Bronchial epithelial cell (primary cell): Measurements from ENCODE around the gene RAB19. TPM values are rescaled to one million over a fixed set of nuclear protein-coding genes. Genes with fewer than 3 reads are reported as not detected.

Experiments
- DNase-seq: peaks from one replicate; pipeline ENCODE4 v3.0.0-alpha.2; 2010; ENCODE audit warnings: low read depth
- FAIRE-seq: peaks from 2 replicates; lab custom pipeline; 2011; peaks lifted over from hg19 to GRCh38; lab: Jason Lieb, UNC
- H3K27me3 ChIP-seq: 2 replicates; pipeline ENCODE4 v1.5.1; 2011; ENCODE audit warnings: low read length; ENCODE audit not compliant: control insufficient read depth, insufficient read depth
- H3K36me3 ChIP-seq: 2 replicates; pipeline ENCODE4 v1.5.1; 2011; ENCODE audit warnings: low read length; ENCODE audit not compliant: control insufficient read depth, insufficient read depth
- H3K4me3 ChIP-seq: 2 replicates; pipeline ENCODE4 v1.5.1; 2011; ENCODE audit warnings: mild to moderate bottlenecking, low read depth, low read length, control low read depth
- total RNA-seq: library from RNA; depleted of rRNA; stranded (reverse); fragments of >200 nt; gene quantifications from 2 replicates; pipeline ENCODE4 v1.2.1, GENCODE V29; 2014
- TF ChIP-seq, protein P1 (sequence below): IDR thresholded peaks from 2 replicates; pipeline ENCODE4 v1.5.1; 2011; ENCODE audit warnings: mild to moderate bottlenecking, moderate library complexity, low read length, control low read depth, inconsistent platforms; ENCODE audit not compliant: insufficient read depth, severe bottlenecking

The RAB19 gene
- total RNA-seq, 1 donor from 2014 or later: not detected

DNA sequence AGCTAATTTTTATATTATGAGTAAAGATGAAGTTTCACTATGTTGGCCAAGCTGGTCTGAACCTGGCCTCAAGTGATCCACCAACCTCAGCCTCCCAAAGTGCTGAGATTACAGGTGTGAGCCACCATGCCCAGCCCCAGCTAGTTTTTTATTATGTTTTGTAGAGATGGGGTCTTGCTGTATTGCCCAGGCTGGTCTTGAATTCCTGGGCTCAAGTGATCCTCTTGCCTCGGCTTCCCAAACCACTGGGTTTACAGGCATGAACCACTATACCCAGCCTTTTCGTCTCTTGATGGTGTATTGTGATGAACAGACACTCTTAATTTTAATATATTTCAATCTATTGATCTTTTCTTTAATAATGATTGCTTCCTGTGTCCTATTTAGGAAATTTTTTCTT lies 17.7 kb downstream of the RAB19 start:
- H3K36me3 ChIP-seq: no peaks in the 10 kb centered on the region
- TF ChIP-seq, protein P1, sequence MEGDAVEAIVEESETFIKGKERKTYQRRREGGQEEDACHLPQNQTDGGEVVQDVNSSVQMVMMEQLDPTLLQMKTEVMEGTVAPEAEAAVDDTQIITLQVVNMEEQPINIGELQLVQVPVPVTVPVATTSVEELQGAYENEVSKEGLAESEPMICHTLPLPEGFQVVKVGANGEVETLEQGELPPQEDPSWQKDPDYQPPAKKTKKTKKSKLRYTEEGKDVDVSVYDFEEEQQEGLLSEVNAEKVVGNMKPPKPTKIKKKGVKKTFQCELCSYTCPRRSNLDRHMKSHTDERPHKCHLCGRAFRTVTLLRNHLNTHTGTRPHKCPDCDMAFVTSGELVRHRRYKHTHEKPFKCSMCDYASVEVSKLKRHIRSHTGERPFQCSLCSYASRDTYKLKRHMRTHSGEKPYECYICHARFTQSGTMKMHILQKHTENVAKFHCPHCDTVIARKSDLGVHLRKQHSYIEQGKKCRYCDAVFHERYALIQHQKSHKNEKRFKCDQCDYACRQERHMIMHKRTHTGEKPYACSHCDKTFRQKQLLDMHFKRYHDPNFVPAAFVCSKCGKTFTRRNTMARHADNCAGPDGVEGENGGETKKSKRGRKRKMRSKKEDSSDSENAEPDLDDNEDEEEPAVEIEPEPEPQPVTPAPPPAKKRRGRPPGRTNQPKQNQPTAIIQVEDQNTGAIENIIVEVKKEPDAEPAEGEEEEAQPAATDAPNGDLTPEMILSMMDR: no peak
- FAIRE-seq (no peak), DNase-seq (no peak)
- H3K27me3 ChIP-seq: no peaks in the 10 kb centered on the region
- H3K4me3 ChIP-seq: no peak overlapping the region

DNA sequence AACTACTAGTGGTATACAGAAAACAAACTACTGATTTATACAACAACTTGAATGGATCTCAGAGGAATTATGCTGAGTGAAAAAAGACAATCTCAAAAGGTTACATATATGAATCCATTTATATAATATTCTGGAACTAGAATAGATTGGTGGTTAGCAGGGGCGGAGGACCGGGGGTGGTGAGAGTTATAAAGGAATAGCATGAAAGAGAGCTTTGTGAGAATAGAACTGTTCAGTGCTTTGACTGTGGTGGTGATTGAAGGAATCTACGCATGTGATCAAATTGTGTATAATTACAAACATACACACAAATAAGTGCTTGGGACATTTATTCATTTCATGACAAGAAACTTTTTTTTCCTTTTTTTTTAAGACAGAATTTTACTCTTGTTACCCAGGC lies 19.6 kb downstream of the RAB19 start:
- Histone ChIP-seq H3K4me3 (no peak overlapping the region), H3K36me3 (no peaks in the 10 kb centered on the region), H3K27me3 (no peaks in the 10 kb centered on the region)
- DNase-seq (no peak), FAIRE-seq (no peak)
- TF ChIP-seq, protein P1: no peak

DNA sequence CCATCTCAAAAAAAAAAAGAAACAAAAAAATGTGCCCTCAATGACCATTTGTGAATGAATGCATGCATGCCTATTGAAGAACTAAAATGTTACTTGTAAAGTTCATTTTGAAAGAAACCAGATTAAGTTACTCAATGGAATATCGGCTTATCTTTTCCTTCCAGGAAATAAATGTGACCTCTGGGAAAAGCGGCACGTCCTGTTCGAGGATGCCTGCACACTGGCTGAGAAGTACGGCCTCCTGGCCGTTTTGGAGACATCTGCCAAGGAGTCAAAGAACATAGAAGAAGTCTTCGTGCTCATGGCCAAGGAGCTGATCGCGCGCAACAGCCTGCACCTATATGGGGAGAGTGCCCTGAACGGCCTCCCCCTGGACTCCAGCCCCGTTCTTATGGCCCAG lies 21.9 kb downstream of the RAB19 start:
- H3K4me3 ChIP-seq: no peak overlapping the region
- no peaks in the 10 kb centered on the region for H3K27me3 ChIP-seq
- DNase-seq (no peak), FAIRE-seq (no peak)
- H3K36me3 ChIP-seq: no peaks in the 10 kb centered on the region
- TF ChIP-seq, protein P1: no peak

DNA sequence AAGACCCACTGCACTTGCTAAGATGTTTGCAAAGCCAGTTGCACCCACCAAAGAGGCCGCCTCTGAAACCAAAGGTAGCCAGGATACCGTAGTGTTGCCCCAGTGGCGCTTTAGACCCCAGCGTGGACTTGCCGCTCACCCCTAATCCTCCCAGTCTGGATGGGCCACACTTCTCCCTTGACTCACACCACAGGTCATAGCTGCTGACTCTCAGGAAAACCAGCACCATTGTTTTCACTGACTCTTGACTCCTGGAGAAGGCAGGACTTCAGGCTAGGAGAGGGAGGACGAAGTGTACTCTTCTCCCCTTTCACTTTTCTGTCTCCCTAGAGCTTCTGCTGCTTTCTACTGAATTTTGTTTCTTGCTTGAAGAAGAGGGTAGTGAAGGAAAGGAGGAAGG lies 22.3 kb downstream of the RAB19 start:
- TF ChIP-seq, protein P1: no peak
- FAIRE-seq (no peak), DNase-seq (no peak)
- Histone ChIP-seq H3K36me3 (no peaks in the 10 kb centered on the region), H3K4me3 (no peak overlapping the region), H3K27me3 (no peaks in the 10 kb centered on the region)

DNA sequence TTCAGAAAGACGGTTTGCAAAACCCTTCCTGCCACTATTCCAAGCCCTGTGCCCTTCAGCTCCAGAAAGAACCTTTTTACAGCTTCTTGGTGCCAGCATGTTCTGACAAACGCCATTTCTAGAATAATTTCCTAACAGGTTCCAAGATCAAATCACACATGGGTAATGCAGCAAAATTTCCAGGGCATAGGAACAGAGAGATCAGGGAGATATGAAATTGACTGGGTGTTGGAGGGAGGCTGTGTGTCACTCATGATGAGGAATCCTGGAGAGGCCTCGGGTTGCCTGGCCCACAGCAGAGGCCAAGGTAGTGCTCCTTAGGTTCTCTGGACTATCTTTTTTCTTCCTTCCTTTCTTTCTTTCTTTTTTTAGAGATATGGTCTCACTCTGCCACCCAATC lies 29.5 kb downstream of the RAB19 start:
- no peak overlapping the region for H3K4me3 ChIP-seq
- DNase-seq (no peak), FAIRE-seq (no peak)
- no peaks in the 10 kb centered on the region for H3K27me3 ChIP-seq
- H3K36me3 ChIP-seq: no peaks in the 10 kb centered on the region
- TF ChIP-seq, protein P1: no peak

DNA sequence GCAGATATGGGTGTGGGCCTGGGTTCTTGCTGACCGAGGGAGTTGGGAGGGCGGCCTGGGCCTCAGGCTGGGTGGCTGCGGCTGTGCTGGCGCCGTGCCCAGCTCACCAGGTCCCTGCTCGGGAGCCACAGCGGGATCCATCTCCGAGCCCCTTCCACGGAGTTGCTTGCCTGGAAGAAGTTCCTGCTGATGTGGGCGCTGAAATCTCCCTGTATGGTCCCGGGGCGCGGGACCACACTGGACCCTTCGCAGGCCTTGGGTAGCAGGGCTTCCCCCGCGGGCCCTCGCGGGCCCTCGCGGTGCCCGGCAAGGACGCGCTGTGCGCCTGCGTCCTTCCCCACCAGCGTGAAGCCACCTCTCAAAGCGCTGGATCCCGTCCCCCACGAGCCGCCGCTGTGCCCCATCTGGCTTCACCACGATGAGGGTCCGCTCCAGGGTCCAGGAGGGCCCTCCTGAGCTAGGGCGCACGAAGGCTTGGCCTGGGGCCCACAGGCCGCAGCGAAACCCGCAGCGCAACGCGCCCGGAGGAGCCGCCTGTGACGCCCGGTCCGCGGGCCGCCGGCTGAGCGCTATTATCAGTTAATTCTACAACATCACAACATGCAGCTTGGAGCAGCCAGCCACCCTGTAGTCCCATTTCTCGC lies 31.5 kb downstream of the RAB19 start:
- FAIRE-seq (no peak), DNase-seq (no peak)

More for the DNA sequence above, 31.5 kb downstream of the RAB19 start:
- H3K27me3 ChIP-seq: no peaks in the 10 kb centered on the region
- peak overlapping the region; percentile 4 for H3K4me3 ChIP-seq
- TF ChIP-seq, protein P1: no peak
- no peaks in the 10 kb centered on the region for H3K36me3 ChIP-seq
